Loucy (cell line): ENCODE measurements around the gene SHROOM4.

Experiments
- H2AFZ ChIP-seq: fragments of 200-600 bp; sonication (generic); 2 replicates; pipeline ENCODE4 v1.6.0; 2016; ENCODE audit warnings: antibody characterized with exemption, mild to moderate bottlenecking, low read length, moderate library complexity
- H3F3A ChIP-seq: fragments of 200-600 bp; 2 replicates; pipeline ENCODE4 v1.6.0; 2016; ENCODE audit warnings: antibody characterized with exemption, low read depth, mild to moderate bottlenecking
- H3K27me3 ChIP-seq: fragments of 200-600 bp; sonication (generic); 2 replicates; pipeline ENCODE4 v1.6.1; 2014; ENCODE audit warnings: low read length, mild to moderate bottlenecking; ENCODE audit not compliant: insufficient read depth, poor library complexity, severe bottlenecking
- H3K36me3 ChIP-seq: fragments of 200-600 bp; sonication (generic); 2 replicates; pipeline ENCODE4 v1.6.1; 2016; ENCODE audit warnings: low read length; ENCODE audit not compliant: insufficient read depth
- H3K4me1 ChIP-seq: fragments of 200-600 bp; sonication (generic); 2 replicates; pipeline ENCODE4 v1.5.1; 2014; ENCODE audit warnings: low read length, mild to moderate bottlenecking; ENCODE audit not compliant: insufficient read depth, poor library complexity, severe bottlenecking
- H3K4me2 ChIP-seq: fragments of 200-600 bp; sonication (generic); 2 replicates; pipeline ENCODE4 v1.6.0; 2014; ENCODE audit warnings: antibody characterized with exemption, low read length, low read depth, mild to moderate bottlenecking; ENCODE audit not compliant: poor library complexity, severe bottlenecking
- H3K4me3 ChIP-seq: fragments of 200-600 bp; sonication (generic); 2 replicates; pipeline ENCODE4 v1.5.1; 2014; ENCODE audit warnings: low read length, mild to moderate bottlenecking, mixed read lengths; ENCODE audit not compliant: poor library complexity, severe bottlenecking
- H3K79me2 ChIP-seq: fragments of 200-600 bp; sonication (generic); 2 replicates; pipeline ENCODE4 v1.6.1; 2014; ENCODE audit warnings: low read length; ENCODE audit not compliant: insufficient read depth
- H3K9ac ChIP-seq: fragments of 200-600 bp; sonication (generic); 2 replicates; pipeline ENCODE4 v1.6.0; 2014; ENCODE audit warnings: mild to moderate bottlenecking, low read depth, low read length, moderate library complexity; ENCODE audit not compliant: poor library complexity, severe bottlenecking
- H3K9me2 ChIP-seq: fragments of 200-600 bp; sonication (generic); replicated peaks from 2 replicates; pipeline ENCODE4 v1.6.1; 2016; ENCODE audit warnings: low read depth, low read length, mixed read lengths
- H3K9me3 ChIP-seq: fragments of 200-600 bp; sonication (generic); 2 replicates; pipeline ENCODE4 v1.6.1; 2014; ENCODE audit warnings: mild to moderate bottlenecking, antibody characterized with exemption, low read length, low read depth; ENCODE audit not compliant: insufficient read depth
- H4K20me1 ChIP-seq: fragments of 200-600 bp; sonication (generic); 2 replicates; pipeline ENCODE4 v1.6.0; 2014; ENCODE audit warnings: antibody characterized with exemption, low read length, mild to moderate bottlenecking; ENCODE audit not compliant: insufficient read depth, poor library complexity, severe bottlenecking
- EZH2phosphoT487 ChIP-seq: fragments of 200-600 bp; IDR thresholded peaks from 2 replicates; pipeline ENCODE4 v1.6.1; 2018; ENCODE audit warnings: antibody characterized with exemption, mild to moderate bottlenecking, moderate library complexity, borderline replicate concordance
- TF ChIP-seq, protein P1 (sequence below): fragments of 200-600 bp; sonication (generic); conservative IDR thresholded peaks from 2 replicates; pipeline ENCODE4 v1.5.1; 2014; ENCODE audit warnings: mild to moderate bottlenecking, antibody characterized with exemption, low read length

The SHROOM4 gene

DNA sequence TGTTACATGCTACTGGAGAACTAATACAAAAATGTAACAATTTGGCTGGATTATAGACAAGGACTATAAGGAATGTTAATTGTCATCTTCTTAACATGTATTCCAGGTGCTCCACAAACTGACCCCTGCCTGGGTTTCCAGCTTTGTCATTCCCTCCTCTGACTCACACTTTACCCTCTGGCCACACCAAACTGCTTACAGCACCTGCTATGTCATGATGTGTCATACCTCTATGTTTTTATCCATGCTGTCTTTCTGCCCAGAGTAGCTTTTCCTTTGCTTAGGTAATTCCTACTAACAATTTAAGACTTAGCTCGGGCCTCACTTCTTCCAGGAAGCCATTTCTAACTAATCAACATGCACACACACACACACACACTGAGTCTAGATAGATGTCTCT, 14.0 kb upstream of the SHROOM4 start:
- TF ChIP-seq, protein P1, sequence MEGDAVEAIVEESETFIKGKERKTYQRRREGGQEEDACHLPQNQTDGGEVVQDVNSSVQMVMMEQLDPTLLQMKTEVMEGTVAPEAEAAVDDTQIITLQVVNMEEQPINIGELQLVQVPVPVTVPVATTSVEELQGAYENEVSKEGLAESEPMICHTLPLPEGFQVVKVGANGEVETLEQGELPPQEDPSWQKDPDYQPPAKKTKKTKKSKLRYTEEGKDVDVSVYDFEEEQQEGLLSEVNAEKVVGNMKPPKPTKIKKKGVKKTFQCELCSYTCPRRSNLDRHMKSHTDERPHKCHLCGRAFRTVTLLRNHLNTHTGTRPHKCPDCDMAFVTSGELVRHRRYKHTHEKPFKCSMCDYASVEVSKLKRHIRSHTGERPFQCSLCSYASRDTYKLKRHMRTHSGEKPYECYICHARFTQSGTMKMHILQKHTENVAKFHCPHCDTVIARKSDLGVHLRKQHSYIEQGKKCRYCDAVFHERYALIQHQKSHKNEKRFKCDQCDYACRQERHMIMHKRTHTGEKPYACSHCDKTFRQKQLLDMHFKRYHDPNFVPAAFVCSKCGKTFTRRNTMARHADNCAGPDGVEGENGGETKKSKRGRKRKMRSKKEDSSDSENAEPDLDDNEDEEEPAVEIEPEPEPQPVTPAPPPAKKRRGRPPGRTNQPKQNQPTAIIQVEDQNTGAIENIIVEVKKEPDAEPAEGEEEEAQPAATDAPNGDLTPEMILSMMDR: no peak
- no peak for TF ChIP-seq EZH2phosphoT487
- Histone ChIP-seq H3F3A (no peaks in the 10 kb centered on the region), H4K20me1 (no peaks in the 10 kb centered on the region), H3K9me3 (no peaks in the 10 kb centered on the region), H3K9ac (no peak overlapping the region), H3K27me3 (no peaks in the 10 kb centered on the region), H3K4me3 (no peak overlapping the region), H3K4me1 (no peaks in the 10 kb centered on the region), H3K4me2 (no peak overlapping the region), H3K9me2 (no peaks in the 10 kb centered on the region), H3K79me2 (no peaks in the 10 kb centered on the region), H2AFZ (no peak overlapping the region), H3K36me3 (no peaks in the 10 kb centered on the region)

DNA sequence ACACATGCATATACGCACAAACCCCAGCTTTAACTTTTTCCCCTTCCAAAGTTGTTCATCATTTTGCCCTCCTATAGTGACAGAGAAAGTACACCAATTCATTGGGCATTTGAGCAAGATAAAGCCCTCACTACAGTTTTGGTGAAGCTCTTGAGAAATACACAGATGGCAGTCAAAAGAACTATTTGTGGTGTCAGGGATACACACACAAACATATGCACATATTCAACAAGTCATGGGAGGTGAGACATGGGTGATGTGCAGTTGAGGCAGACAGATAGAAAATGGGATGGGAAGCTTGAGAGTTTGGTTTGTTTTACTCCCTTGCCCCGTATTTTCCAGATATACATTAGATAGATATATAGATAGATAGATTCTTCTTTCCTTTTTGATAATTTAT, 11.8 kb upstream of the SHROOM4 start:
- TF ChIP-seq, protein P1: no peak
- TF ChIP-seq EZH2phosphoT487: no peak
- Histone ChIP-seq H3K4me1 (no peaks in the 10 kb centered on the region), H3K9me3 (no peaks in the 10 kb centered on the region), H3K36me3 (no peaks in the 10 kb centered on the region), H4K20me1 (no peaks in the 10 kb centered on the region), H3K9ac (no peak overlapping the region), H2AFZ (no peak overlapping the region), H3K4me3 (no peak overlapping the region), H3K9me2 (no peaks in the 10 kb centered on the region), H3F3A (no peaks in the 10 kb centered on the region), H3K27me3 (no peaks in the 10 kb centered on the region), H3K79me2 (no peaks in the 10 kb centered on the region), H3K4me2 (no peak overlapping the region)

DNA sequence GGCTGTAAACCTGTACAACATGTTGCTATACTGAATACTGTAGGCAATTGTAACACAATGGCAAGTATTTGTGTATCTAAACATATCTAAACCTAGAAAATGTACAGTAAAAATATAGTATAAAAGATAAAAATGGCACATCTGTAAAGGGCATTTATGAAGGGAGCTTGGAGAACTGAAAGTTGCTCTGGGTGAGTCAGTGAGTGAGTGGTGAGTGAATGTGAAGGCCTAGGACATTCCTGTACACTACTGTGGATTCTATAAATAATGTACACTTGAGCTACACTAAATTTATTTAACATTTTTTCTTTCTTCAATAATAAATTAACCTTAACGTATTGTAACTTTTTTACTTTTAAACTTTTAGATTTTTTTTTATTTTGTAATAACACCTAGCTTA, 5.0 kb upstream of the SHROOM4 start:
- H3K4me2 ChIP-seq: no peak overlapping the region
- H4K20me1 ChIP-seq: no peaks in the 10 kb centered on the region
- no peaks in the 10 kb centered on the region for H3K4me1 ChIP-seq
- no peaks in the 10 kb centered on the region for H3K9me2 ChIP-seq
- no peak overlapping the region for H2AFZ ChIP-seq
- no peak overlapping the region for H3K4me3 ChIP-seq
- H3K9me3 ChIP-seq: no peaks in the 10 kb centered on the region
- no peak for TF ChIP-seq EZH2phosphoT487
- TF ChIP-seq, protein P1: no peak
- no peak overlapping the region for H3K9ac ChIP-seq
- no peaks in the 10 kb centered on the region for H3K36me3 ChIP-seq
- no peaks in the 10 kb centered on the region for H3K79me2 ChIP-seq
- H3K27me3 ChIP-seq: no peaks in the 10 kb centered on the region
- no peaks in the 10 kb centered on the region for H3F3A ChIP-seq
